ENCODE results near the gene GRB10.

Gene GRB10

DNA sequence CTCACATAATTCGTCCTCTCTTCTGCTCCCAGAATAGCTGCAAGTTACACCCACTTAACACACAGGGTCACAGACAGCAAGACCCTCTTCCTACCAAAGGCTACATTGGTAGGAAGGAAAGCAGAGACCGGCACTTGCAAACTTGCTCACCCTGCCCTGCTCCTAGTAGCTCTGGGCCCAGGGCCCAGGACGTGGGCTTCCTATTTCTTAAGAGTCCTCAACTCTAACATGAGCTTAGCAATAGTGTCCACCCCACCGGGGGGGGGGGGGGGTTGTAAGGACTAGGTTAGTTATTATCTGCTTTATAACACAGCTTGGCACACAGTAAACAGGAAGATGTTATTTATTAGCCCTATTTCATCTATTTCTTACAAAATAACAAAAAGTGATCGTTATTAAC lies 106.6 kb downstream of the GRB10 start:
- no peak for FAIRE-seq
- DNase-seq (ENCODE audit: insufficient read length, low spot score) = no peak
- no peak for TF ChIP-seq PAX5 (IDR thresholded peaks at IDR 0.05; ENCODE audit: insufficient read depth, low read length, severe bottlenecking)
- TF ChIP-seq TAF1 (IDR thresholded peaks at IDR 0.05; ENCODE audit: low read depth, low read length) = no peak
- TF ChIP-seq POU2F2 (IDR thresholded peaks at IDR 0.05; ENCODE audit: low read depth, low read length) = no peak
- TF ChIP-seq POLR2A (IDR thresholded peaks at IDR 0.05; ENCODE audit: low read depth, low read length) = no peak
- TF ChIP-seq POLR2AphosphoS5 (IDR thresholded peaks at IDR 0.05; ENCODE audit: low read depth, low read length) = no peak

DNA sequence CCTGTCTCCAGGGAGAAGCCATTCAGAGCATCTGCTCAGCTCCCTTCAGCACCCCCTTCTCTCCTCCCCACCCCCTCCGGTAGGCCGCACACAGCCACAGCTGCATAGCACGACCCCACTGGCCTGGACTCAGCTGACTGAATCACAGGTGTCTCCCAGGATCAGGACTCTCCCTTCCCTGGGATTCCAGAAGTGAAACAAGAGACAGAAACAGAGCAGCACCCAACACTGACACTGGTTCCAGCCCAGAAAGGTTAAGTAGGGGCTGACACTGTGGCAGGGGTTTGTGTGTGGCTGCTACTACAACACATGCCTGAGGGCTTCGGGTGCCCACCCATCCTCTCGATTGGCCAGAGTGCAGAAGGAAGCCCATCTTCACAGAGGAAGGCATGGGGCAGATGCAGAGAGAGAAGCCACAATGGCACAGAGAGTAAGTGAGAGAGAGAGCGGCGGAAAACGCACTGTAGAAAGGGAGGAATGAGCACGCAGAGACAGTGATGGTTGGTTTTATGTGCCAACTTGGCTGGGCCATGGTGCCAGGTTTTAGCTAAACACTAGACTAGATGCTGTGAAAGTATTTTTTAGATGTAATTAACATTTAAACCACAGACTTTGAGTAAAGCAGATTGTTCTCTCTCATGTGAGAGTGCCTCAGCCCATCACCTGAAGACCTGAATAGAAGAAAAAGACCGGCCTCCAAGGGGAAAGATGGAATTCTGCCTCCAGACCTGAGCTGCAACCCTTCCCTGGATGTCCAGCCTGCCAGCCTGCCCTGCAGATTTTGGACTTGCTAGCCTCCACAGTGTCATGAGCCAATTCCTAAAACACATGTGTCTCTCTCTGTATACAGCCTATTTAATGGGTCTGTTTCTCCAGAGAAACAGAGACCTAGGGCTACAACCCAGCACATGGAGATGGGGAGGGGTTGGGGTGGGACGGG lies 107.5 kb downstream of the GRB10 start:
- no peak for DNase-seq (ENCODE audit: insufficient read length, low spot score)
- no peak for FAIRE-seq

DNA sequence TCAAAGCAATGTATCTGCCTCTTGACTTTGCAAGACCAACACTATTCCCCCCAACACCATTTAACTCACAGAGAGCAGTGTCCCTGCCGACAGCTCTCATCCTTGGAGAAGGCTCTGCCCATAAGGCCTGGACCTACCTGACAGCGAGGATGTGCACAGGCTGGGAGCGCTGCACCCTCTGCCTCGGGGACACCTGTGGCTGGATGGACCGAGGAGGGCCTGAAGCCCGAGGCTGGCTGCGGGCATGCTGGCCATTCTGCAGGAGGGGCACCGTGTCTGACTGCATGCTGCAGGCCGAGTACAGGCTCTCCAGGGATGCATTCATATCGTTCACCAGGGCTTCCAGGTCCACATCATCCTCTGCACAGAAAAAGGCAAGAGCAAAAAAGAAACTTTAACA lies 108.4 kb downstream of the GRB10 start:
- FAIRE-seq (no peak), DNase-seq (ENCODE audit: insufficient read length, low spot score) (no peak)
- TF ChIP-seq TAF1 (IDR thresholded peaks at IDR 0.05; ENCODE audit: low read depth, low read length) (no peak), POLR2AphosphoS5 (IDR thresholded peaks at IDR 0.05; ENCODE audit: low read depth, low read length) (no peak), PAX5 (IDR thresholded peaks at IDR 0.05; ENCODE audit: insufficient read depth, low read length, severe bottlenecking) (no peak), POLR2A (IDR thresholded peaks at IDR 0.05; ENCODE audit: low read depth, low read length) (no peak), POU2F2 (IDR thresholded peaks at IDR 0.05; ENCODE audit: low read depth, low read length) (no peak), SPI1 (IDR thresholded peaks at IDR 0.05; ENCODE audit: low read depth, low read length) (no peak)

More for the DNA sequence above, 107.5 kb downstream of the GRB10 start:
- no peak for TF ChIP-seq POLR2AphosphoS5 (IDR thresholded peaks at IDR 0.05; ENCODE audit: low read depth, low read length)
- no peak for TF ChIP-seq POLR2A (IDR thresholded peaks at IDR 0.05; ENCODE audit: low read depth, low read length)
- TF ChIP-seq POU2F2 (IDR thresholded peaks at IDR 0.05; ENCODE audit: low read depth, low read length) = no peak
- TF ChIP-seq SPI1 (IDR thresholded peaks at IDR 0.05; ENCODE audit: low read depth, low read length) = no peak
- TF ChIP-seq PAX5 (IDR thresholded peaks at IDR 0.05; ENCODE audit: insufficient read depth, low read length, severe bottlenecking) = no peak
- TF ChIP-seq TAF1 (IDR thresholded peaks at IDR 0.05; ENCODE audit: low read depth, low read length) = no peak

DNA sequence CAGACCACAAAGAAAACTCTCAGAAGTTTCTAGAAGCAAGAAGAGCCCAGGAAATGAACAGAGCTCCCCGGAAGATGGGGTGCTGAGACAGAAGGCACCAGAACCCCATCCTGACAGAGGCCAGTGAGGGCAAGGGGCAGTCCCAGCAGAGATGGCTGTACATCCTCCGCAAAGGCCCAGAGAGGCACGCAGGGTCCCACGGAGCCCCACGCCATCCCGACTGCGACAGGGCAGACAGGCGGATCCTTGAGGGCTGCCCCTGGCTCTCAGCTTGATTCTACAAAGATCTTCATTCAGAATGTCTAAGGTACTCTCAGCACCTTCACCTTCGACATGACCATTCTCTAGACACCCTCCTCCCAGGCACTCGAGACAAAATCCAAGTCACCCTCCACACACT lies 109.6 kb downstream of the GRB10 start:
- DNase-seq (ENCODE audit: insufficient read length, low spot score) = no peak
- no peak for TF ChIP-seq TAF1 (IDR thresholded peaks at IDR 0.05; ENCODE audit: low read depth, low read length)
- TF ChIP-seq SPI1 (IDR thresholded peaks at IDR 0.05; ENCODE audit: low read depth, low read length) = no peak
- no peak for TF ChIP-seq POLR2AphosphoS5 (IDR thresholded peaks at IDR 0.05; ENCODE audit: low read depth, low read length)
- FAIRE-seq = no peak

DNA sequence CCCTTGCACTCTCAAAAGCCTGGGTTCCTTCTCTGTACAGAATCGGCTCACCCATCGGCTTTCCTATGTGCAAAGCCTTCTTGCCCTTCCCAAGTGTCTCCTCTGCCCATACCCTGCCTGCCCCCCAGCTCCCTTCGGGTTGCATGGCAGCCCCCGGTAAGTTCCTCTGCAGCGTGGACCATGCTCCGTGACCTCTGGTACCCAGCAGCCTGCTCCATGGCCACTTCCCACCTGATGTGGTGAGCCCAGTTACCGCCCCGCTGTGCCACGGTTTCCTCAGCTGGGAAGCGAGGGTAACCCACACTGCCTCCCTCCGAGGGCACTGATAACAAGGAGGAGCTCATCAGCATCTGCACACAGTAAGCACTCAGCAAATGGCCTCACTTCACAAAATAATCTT lies 110.7 kb downstream of the GRB10 start:
- no peak for TF ChIP-seq PAX5 (IDR thresholded peaks at IDR 0.05; ENCODE audit: insufficient read depth, low read length, severe bottlenecking)
- no peak for TF ChIP-seq POLR2A (IDR thresholded peaks at IDR 0.05; ENCODE audit: low read depth, low read length)
- no peak for TF ChIP-seq SPI1 (IDR thresholded peaks at IDR 0.05; ENCODE audit: low read depth, low read length)
- TF ChIP-seq TAF1 (IDR thresholded peaks at IDR 0.05; ENCODE audit: low read depth, low read length) = no peak
- no peak for TF ChIP-seq POLR2AphosphoS5 (IDR thresholded peaks at IDR 0.05; ENCODE audit: low read depth, low read length)
- no peak for TF ChIP-seq POU2F2 (IDR thresholded peaks at IDR 0.05; ENCODE audit: low read depth, low read length)
- no peak for FAIRE-seq
- DNase-seq (ENCODE audit: insufficient read length, low spot score) = no peak

DNA sequence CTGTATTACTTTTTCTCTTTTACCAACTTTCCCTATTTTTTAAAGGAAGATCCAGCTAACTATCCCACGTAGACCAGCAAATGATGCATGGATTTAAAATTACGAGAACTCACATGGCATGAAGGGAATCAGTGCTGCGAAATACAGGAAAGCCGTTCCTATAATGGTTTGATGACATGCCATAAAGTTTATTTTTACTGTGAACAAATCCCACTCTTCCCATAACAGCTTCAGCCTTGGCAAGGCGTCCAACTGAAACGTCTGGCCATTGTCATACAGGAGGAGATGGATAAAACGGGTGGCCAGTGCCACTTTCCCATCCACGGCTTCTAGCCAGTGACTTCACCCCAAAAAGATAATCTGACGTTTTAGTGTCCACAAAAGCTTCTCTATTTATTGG lies 111.3 kb downstream of the GRB10 start:
- TF ChIP-seq SPI1 (IDR thresholded peaks at IDR 0.05; ENCODE audit: low read depth, low read length) (no peak), POLR2A (IDR thresholded peaks at IDR 0.05; ENCODE audit: low read depth, low read length) (no peak), PAX5 (IDR thresholded peaks at IDR 0.05; ENCODE audit: insufficient read depth, low read length, severe bottlenecking) (no peak), POLR2AphosphoS5 (IDR thresholded peaks at IDR 0.05; ENCODE audit: low read depth, low read length) (no peak), TAF1 (IDR thresholded peaks at IDR 0.05; ENCODE audit: low read depth, low read length) (no peak), POU2F2 (IDR thresholded peaks at IDR 0.05; ENCODE audit: low read depth, low read length) (no peak)
- no peak for FAIRE-seq
- no peak for DNase-seq (ENCODE audit: insufficient read length, low spot score)

DNA sequence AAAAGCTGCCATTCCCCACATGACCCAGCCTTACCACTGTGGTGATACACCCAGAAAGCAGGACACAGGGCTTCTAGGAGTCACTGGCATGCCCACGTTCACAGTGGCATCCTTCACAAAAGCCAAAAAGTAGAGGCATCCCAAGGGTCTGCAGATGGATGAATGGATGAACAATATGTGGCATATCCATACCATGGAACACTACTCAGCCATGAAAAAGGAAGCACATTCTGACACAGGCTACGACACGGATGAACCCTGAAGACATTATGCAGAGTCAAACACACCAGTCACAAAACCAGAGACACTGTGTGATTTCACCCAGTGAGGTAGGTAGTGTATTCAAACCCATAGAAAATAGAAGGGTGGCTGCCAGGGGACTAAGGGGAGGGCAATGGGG lies 112.8 kb downstream of the GRB10 start:
- TF ChIP-seq SPI1 (IDR thresholded peaks at IDR 0.05; ENCODE audit: low read depth, low read length) = no peak
- no peak for TF ChIP-seq POLR2AphosphoS5 (IDR thresholded peaks at IDR 0.05; ENCODE audit: low read depth, low read length)
- TF ChIP-seq TAF1 (IDR thresholded peaks at IDR 0.05; ENCODE audit: low read depth, low read length) = no peak
- FAIRE-seq (no peak), DNase-seq (ENCODE audit: insufficient read length, low spot score) (no peak)

DNA sequence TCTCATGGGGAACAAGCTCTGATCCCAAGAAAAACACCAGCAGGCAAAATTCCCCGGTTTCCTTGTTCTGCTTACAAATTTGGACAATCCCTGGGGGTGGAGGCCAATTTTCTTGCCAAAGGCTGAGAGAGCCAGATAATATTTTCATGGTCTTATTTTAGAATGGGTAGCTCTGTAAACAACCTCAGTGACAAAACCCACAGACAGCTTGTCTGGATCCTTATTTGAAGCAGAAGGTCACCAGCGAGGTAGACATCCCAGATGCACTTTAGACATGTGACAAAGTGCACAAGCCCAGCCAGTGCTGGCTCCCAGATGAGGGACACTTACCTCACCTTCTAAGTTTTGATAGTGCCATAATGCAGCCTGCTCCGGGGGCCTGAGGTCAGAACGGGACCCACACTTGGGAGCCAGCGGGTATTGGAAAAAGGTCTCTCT lies 114.9 kb downstream of the GRB10 start:
- FAIRE-seq = no peak
- no peak for DNase-seq (ENCODE audit: insufficient read length, low spot score)
- TF ChIP-seq PAX5 (IDR thresholded peaks at IDR 0.05; ENCODE audit: insufficient read depth, low read length, severe bottlenecking) (no peak), SPI1 (IDR thresholded peaks at IDR 0.05; ENCODE audit: low read depth, low read length) (no peak), POU2F2 (IDR thresholded peaks at IDR 0.05; ENCODE audit: low read depth, low read length) (no peak), POLR2AphosphoS5 (IDR thresholded peaks at IDR 0.05; ENCODE audit: low read depth, low read length) (no peak), TAF1 (IDR thresholded peaks at IDR 0.05; ENCODE audit: low read depth, low read length) (no peak), POLR2A (IDR thresholded peaks at IDR 0.05; ENCODE audit: low read depth, low read length) (no peak)

DNA sequence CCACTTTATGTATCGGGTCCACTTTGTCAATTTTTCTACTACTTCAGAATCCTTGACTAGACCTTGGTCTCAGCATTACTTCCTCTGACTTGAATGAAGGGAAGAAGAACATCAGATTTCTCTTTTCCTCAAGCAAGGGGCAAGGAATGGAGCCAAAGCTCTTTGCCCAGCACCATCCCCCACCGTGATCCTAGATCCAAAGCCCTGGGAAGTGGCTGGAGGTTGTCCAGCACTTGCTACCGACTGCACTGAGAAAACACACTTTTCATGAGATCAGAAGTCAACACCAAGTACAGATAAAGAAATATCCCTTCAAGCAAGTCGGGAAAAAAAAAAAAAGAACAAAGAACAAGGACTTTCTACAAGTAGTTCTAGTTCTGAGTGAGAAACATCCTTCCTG lies 115.4 kb downstream of the GRB10 start:
- FAIRE-seq (no peak), DNase-seq (ENCODE audit: insufficient read length, low spot score) (no peak)
- TF ChIP-seq POLR2A (IDR thresholded peaks at IDR 0.05; ENCODE audit: low read depth, low read length) = no peak
- TF ChIP-seq TAF1 (IDR thresholded peaks at IDR 0.05; ENCODE audit: low read depth, low read length) = no peak
- no peak for TF ChIP-seq SPI1 (IDR thresholded peaks at IDR 0.05; ENCODE audit: low read depth, low read length)
- no peak for TF ChIP-seq POLR2AphosphoS5 (IDR thresholded peaks at IDR 0.05; ENCODE audit: low read depth, low read length)
- no peak for TF ChIP-seq POU2F2 (IDR thresholded peaks at IDR 0.05; ENCODE audit: low read depth, low read length)
- TF ChIP-seq PAX5 (IDR thresholded peaks at IDR 0.05; ENCODE audit: insufficient read depth, low read length, severe bottlenecking) = no peak

DNA sequence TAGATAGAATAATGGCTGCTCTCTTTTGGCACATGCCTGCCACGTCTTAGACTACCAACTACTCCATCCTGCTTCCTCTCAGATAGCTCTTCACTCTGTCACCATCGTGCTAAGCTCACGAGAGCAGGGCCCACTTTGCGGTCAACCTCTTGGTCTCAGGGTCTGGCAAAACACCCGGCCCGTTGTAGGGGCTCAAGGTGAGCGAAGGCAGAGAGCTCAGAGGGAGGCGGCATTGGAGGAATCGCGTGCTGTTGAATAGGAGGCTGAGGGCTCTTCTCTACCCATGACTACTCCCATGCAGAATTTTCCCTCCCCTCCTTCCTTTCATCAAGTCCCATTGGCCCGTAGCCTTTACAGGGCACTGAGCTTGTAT lies 116.6 kb downstream of the GRB10 start:
- DNase-seq (ENCODE audit: insufficient read length, low spot score) = no peak
- TF ChIP-seq TAF1 (IDR thresholded peaks at IDR 0.05; ENCODE audit: low read depth, low read length) (no peak), POLR2A (IDR thresholded peaks at IDR 0.05; ENCODE audit: low read depth, low read length) (no peak), POU2F2 (IDR thresholded peaks at IDR 0.05; ENCODE audit: low read depth, low read length) (no peak), PAX5 (IDR thresholded peaks at IDR 0.05; ENCODE audit: insufficient read depth, low read length, severe bottlenecking) (no peak), SPI1 (IDR thresholded peaks at IDR 0.05; ENCODE audit: low read depth, low read length) (no peak), POLR2AphosphoS5 (IDR thresholded peaks at IDR 0.05; ENCODE audit: low read depth, low read length) (no peak)
- no peak for FAIRE-seq

Data from GM12891 (cell line).